Neural cell (in vitro differentiated cells): ENCODE measurements around the gene PLEKHA1. TPM values are rescaled to one million over a fixed set of nuclear protein-coding genes. Genes with fewer than 3 reads are reported as not detected.

Experiments used
- H2AFZ ChIP-seq: fragments of 200-600, 300-800 bp; sonication (generic), shearing (Covaris generic); 2 replicates; pipeline ENCODE4 v1.6.0; 2014; ENCODE audit warnings: low read depth, mild to moderate bottlenecking, antibody characterized with exemption, low read length, moderate library complexity
- H3F3A ChIP-seq: fragments of 200-600 bp; shearing (Covaris generic); 2 replicates; pipeline ENCODE4 v1.6.1; 2016; ENCODE audit warnings: mild to moderate bottlenecking, moderate library complexity, mixed read lengths, antibody characterized with exemption, low read length; ENCODE audit not compliant: insufficient read depth, poor library complexity, severe bottlenecking
- H3K27ac ChIP-seq: fragments of 200-600, 300-800 bp; sonication (generic), shearing (Covaris generic); 2 replicates; pipeline ENCODE4 v1.5.1; 2014; ENCODE audit warnings: mild to moderate bottlenecking, low read length, moderate library complexity
- H3K27me3 ChIP-seq: fragments of 300-800, 200-600 bp; sonication (generic), shearing (Covaris generic); 2 replicates; pipeline ENCODE4 v1.6.0; 2014; ENCODE audit warnings: mild to moderate bottlenecking, low read depth, low read length, moderate library complexity; ENCODE audit not compliant: insufficient read depth
- H3K36me3 ChIP-seq: fragments of 300-800, 200-600 bp; sonication (generic), shearing (Covaris generic); 2 replicates; pipeline ENCODE4 v1.5.1; 2014; ENCODE audit warnings: mild to moderate bottlenecking, antibody characterized with exemption, low read length, moderate library complexity; ENCODE audit not compliant: insufficient read depth
- H3K4me2 ChIP-seq: fragments of 300-800, 200-600 bp; sonication (generic), shearing (Covaris generic); 2 replicates; pipeline ENCODE4 v1.6.0; 2014; ENCODE audit warnings: mild to moderate bottlenecking, low read length
- H3K4me3 ChIP-seq: fragments of 300-800, 200-600 bp; sonication (generic), shearing (Covaris generic); 2 replicates; pipeline ENCODE4 v1.5.1; 2014; ENCODE audit warnings: mild to moderate bottlenecking, low read length, moderate library complexity
- H3K79me2 ChIP-seq: fragments of 200-600 bp; shearing (Covaris generic); replicated peaks from 2 replicates; pipeline ENCODE4 v1.6.0; 2014; ENCODE audit warnings: mild to moderate bottlenecking, low read length, moderate library complexity; ENCODE audit not compliant: insufficient read depth
- H3K9ac ChIP-seq: fragments of 300-800, 200-600 bp; sonication (generic), shearing (Covaris generic); 2 replicates; pipeline ENCODE4 v1.6.1; 2016; ENCODE audit warnings: mild to moderate bottlenecking, low read length, mixed read lengths
- H3K9me2 ChIP-seq: fragments of 200-600 bp; shearing (Covaris generic); 2 replicates; pipeline ENCODE4 v1.6.1; 2016; ENCODE audit warnings: mild to moderate bottlenecking, low read length, mixed read lengths; ENCODE audit not compliant: insufficient read depth
- H3K9me3 ChIP-seq: fragments of 200-600, 300-800 bp; sonication (generic), shearing (Covaris generic); 2 replicates; pipeline ENCODE4 v1.6.1; 2016; ENCODE audit warnings: mild to moderate bottlenecking, mixed run types, low read length, moderate library complexity, mixed read lengths
- H4K20me1 ChIP-seq: fragments of 200-600 bp; shearing (Covaris generic); 2 replicates; pipeline ENCODE4 v1.6.1; 2016; ENCODE audit warnings: mild to moderate bottlenecking, mixed run types; ENCODE audit not compliant: insufficient read depth
- EP300 ChIP-seq: fragments of 450-650 bp; conservative IDR thresholded peaks from 2 replicates; pipeline ENCODE4 v1.6.1; 2014; ENCODE audit warnings: antibody characterized with exemption, mild to moderate bottlenecking, moderate library complexity; ENCODE audit not compliant: poor library complexity, severe bottlenecking
- EZH2 ChIP-seq: fragments of 200-600, 300-800 bp; shearing (Covaris generic), sonication (generic); IDR thresholded peaks from 2 replicates; pipeline ENCODE4 v1.6.1; 2014; ENCODE audit warnings: antibody characterized with exemption, low read length, borderline replicate concordance, mild to moderate bottlenecking; ENCODE audit not compliant: insufficient read depth, poor library complexity, severe bottlenecking
- MXI1 ChIP-seq: fragments of 450-650 bp; conservative IDR thresholded peaks from 2 replicates; pipeline ENCODE4 v1.6.1; 2014; ENCODE audit warnings: antibody characterized with exemption, mild to moderate bottlenecking; ENCODE audit not compliant: poor library complexity, severe bottlenecking
- POLR2AphosphoS5 ChIP-seq: IDR thresholded peaks from 2 replicates; pipeline ENCODE4 v1.6.1; 2012
- RAD21 ChIP-seq: fragments of 450-650 bp; conservative IDR thresholded peaks from 2 replicates; pipeline ENCODE4 v1.6.1; 2014; ENCODE audit warnings: antibody characterized with exemption, mild to moderate bottlenecking, moderate library complexity
- SMC3 ChIP-seq: fragments of 450-650 bp; conservative IDR thresholded peaks from 2 replicates; pipeline ENCODE4 v1.6.1; 2014; ENCODE audit warnings: antibody characterized with exemption, mild to moderate bottlenecking, moderate library complexity; ENCODE audit not compliant: poor library complexity
- TAF1 ChIP-seq: IDR thresholded peaks from 2 replicates; pipeline ENCODE4 v1.6.1; 2012; ENCODE audit warnings: low read depth
- polyA plus RNA-seq: library from polyadenylated mRNA; depleted of rRNA; stranded (reverse); fragments of >200 nt; gene quantifications from 2 replicates; pipeline ENCODE4 v1.2.3, GENCODE V29; 2014
- TF ChIP-seq, protein P1 (sequence below): fragments of 450-650 bp; IDR thresholded peaks from 2 replicates; pipeline ENCODE4 v1.5.1; 2014; ENCODE audit warnings: antibody characterized with exemption, mild to moderate bottlenecking, moderate library complexity; ENCODE audit not compliant: poor library complexity, severe bottlenecking
- TF ChIP-seq, protein P2 (sequence below): IDR thresholded peaks from 2 replicates; pipeline ENCODE4 v1.6.1; 2012; ENCODE audit warnings: borderline replicate concordance

The PLEKHA1 gene
- polyA plus RNA-seq, 1 donor from 2014 or later, result 91.9 TPM

DNA sequence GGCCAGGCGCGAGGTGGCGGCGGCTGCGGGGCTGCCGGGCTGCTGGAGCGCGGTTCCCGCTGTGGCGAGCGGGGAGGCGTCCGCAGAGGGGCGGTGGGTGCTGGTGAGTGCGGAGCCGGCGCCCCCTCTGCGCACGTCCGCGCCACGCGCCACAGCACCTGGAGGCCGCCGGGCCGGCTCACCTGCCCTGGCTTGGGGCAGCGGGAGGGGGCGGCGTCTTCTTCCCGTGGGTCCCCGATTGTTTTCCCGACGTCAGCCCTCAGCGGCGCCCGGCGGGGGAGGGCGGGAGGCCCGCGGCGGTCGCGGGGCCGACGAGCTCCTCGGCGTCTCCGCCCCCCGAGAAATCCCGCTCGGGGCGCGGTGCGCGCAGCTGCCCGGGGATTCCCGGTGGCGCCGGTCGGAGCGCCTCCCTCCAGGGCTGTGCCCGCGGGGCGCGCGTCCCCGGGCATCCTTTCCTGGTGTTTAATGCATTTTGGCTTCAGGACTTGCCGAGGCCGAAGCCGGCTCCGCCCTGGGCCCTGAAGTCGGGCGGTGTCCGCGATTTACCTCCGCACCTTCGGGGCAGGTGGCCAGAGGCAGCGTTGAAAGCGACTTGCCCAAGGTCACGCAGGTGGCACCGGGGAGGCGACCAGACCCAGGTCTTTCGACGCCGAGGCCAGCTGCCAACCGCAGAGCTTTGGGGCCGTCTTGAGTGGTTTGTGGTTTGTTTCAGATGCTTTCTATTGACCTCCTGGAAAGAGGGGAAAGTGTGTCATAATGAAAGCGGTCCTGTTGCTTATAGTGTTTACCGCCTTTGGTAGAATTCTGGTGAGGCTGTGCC is 561 bp downstream of the PLEKHA1 start:
- TF ChIP-seq, protein P1, sequence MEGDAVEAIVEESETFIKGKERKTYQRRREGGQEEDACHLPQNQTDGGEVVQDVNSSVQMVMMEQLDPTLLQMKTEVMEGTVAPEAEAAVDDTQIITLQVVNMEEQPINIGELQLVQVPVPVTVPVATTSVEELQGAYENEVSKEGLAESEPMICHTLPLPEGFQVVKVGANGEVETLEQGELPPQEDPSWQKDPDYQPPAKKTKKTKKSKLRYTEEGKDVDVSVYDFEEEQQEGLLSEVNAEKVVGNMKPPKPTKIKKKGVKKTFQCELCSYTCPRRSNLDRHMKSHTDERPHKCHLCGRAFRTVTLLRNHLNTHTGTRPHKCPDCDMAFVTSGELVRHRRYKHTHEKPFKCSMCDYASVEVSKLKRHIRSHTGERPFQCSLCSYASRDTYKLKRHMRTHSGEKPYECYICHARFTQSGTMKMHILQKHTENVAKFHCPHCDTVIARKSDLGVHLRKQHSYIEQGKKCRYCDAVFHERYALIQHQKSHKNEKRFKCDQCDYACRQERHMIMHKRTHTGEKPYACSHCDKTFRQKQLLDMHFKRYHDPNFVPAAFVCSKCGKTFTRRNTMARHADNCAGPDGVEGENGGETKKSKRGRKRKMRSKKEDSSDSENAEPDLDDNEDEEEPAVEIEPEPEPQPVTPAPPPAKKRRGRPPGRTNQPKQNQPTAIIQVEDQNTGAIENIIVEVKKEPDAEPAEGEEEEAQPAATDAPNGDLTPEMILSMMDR, result no peak
- TF ChIP-seq MXI1 (peak; percentile 58), SMC3 (no peak), EZH2 (no peak), POLR2AphosphoS5 (peak; percentile 5)
- Histone ChIP-seq H3K36me3 (no peaks in the 10 kb centered on the region), H3F3A (no peaks in the 10 kb centered on the region), H3K79me2 (peaks cover 13% of the 10 kb centered on the region), H3K9me3 (no peaks in the 10 kb centered on the region), H3K4me3 (peak overlapping the region; percentile 85), H2AFZ (peak overlapping the region; percentile 75), H3K27me3 (no peaks in the 10 kb centered on the region), H3K4me2 (peak overlapping the region; percentile 71), H4K20me1 (no peaks in the 10 kb centered on the region), H3K27ac (peak overlapping the region; percentile 39), H3K9ac (peak overlapping the region; percentile 70), H3K9me2 (no peaks in the 10 kb centered on the region)

DNA sequence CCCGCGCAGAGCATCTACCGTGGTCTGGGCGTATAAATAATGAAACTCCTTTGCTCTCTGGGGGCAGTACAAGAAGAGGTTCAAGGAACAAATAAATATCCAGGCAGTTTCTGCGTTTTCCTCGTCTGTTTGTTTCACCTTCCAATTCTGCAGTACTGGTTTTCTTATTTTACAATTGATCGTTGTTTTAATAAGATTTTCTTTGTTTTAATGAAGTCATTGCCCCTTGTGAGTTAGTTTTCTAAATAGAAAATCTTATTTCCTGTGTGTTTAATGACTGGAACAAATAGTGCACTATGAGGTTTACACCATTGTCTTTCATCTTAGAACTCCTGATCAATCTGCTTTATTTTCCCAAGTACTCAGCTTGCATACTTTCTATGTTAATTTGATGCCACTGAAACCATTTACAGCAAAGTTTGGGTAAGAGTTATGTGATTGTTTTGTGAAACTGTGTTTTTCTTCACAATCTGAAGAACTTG is 1.2 kb downstream of the PLEKHA1 start:
- H2AFZ ChIP-seq, result peak overlapping the region; percentile 75
- no peaks in the 10 kb centered on the region for H3K27me3 ChIP-seq
- H3K4me2 ChIP-seq, result peak overlapping the region; percentile 71
- H3K4me3 ChIP-seq, result peak overlapping the region; percentile 85
- H3K36me3 ChIP-seq, result no peaks in the 10 kb centered on the region
- TF ChIP-seq EZH2 (no peak), RAD21 (no peak), POLR2AphosphoS5 (no peak), EP300 (no peak), MXI1 (no peak), SMC3 (no peak), TAF1 (no peak)
- TF ChIP-seq, protein P2, sequence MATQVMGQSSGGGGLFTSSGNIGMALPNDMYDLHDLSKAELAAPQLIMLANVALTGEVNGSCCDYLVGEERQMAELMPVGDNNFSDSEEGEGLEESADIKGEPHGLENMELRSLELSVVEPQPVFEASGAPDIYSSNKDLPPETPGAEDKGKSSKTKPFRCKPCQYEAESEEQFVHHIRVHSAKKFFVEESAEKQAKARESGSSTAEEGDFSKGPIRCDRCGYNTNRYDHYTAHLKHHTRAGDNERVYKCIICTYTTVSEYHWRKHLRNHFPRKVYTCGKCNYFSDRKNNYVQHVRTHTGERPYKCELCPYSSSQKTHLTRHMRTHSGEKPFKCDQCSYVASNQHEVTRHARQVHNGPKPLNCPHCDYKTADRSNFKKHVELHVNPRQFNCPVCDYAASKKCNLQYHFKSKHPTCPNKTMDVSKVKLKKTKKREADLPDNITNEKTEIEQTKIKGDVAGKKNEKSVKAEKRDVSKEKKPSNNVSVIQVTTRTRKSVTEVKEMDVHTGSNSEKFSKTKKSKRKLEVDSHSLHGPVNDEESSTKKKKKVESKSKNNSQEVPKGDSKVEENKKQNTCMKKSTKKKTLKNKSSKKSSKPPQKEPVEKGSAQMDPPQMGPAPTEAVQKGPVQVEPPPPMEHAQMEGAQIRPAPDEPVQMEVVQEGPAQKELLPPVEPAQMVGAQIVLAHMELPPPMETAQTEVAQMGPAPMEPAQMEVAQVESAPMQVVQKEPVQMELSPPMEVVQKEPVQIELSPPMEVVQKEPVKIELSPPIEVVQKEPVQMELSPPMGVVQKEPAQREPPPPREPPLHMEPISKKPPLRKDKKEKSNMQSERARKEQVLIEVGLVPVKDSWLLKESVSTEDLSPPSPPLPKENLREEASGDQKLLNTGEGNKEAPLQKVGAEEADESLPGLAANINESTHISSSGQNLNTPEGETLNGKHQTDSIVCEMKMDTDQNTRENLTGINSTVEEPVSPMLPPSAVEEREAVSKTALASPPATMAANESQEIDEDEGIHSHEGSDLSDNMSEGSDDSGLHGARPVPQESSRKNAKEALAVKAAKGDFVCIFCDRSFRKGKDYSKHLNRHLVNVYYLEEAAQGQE, result no peak
- TF ChIP-seq, protein P1, result no peak
- H3F3A ChIP-seq, result no peaks in the 10 kb centered on the region
- no peaks in the 10 kb centered on the region for H3K9me2 ChIP-seq
- H3K79me2 ChIP-seq, result peaks cover 16% of the 10 kb centered on the region
- H3K9me3 ChIP-seq, result no peaks in the 10 kb centered on the region
- peak overlapping the region; percentile 39 for H3K27ac ChIP-seq
- no peaks in the 10 kb centered on the region for H4K20me1 ChIP-seq
- peak overlapping the region; percentile 70 for H3K9ac ChIP-seq
